DMS53 treated with DMSO at 0.1 percent for 48 hours (cell line): ENCODE results near the gene TMOD2.

Source experiments
- DNase-seq: peaks from one replicate; lab custom pipeline; 2025; ENCODE audit not compliant: unreplicated experiment; lab: John Stamatoyannopoulos, UW

The TMOD2 gene

GRCh38 chr15:51750792-51751696, at the start of gene TMOD2:
Gene TMOD2, plus strand, starts transcription at chr15:51751597. Its CDS starts 14,845 bp downstream, at chr15:51766442.
- peak; percentile 52 for DNase-seq

GRCh38 chr15:51702710-51703109, 48.7 kb upstream of the TMOD2 start:
- no peak for DNase-seq

GRCh38 chr15:51706291-51706690, 45.1 kb upstream of the TMOD2 start:
- DNase-seq = no peak

- DNase-seq = no peak
Measured at GRCh38 chr15:51706926-51707608, 44.3 kb upstream of the TMOD2 start.

GRCh38 chr15:51708013-51708412, 43.4 kb upstream of the TMOD2 start:
- peak; percentile 87 for DNase-seq

GRCh38 chr15:51709031-51709430, 42.4 kb upstream of the TMOD2 start:
- no peak for DNase-seq

GRCh38 chr15:51714162-51714561, 37.2 kb upstream of the TMOD2 start:
- no peak for DNase-seq

GRCh38 chr15:51714911-51715310, 36.5 kb upstream of the TMOD2 start:
- no peak for DNase-seq

GRCh38 chr15:51718219-51718618, 33.2 kb upstream of the TMOD2 start:
- DNase-seq = no peak

- no peak for DNase-seq
Measured at GRCh38 chr15:51718746-51719145, 32.7 kb upstream of the TMOD2 start.

- DNase-seq = no peak
Measured at GRCh38 chr15:51720201-51720995, 31.0 kb upstream of the TMOD2 start.

GRCh38 chr15:51721199-51721960, 30.0 kb upstream of the TMOD2 start:
- no peak for DNase-seq

- DNase-seq = no peak
Measured at GRCh38 chr15:51724199-51724598, 27.2 kb upstream of the TMOD2 start.

GRCh38 chr15:51724673-51725072, 26.7 kb upstream of the TMOD2 start:
- no peak for DNase-seq

GRCh38 chr15:51726302-51727073, 24.9 kb upstream of the TMOD2 start:
- DNase-seq = peak; percentile 80

- DNase-seq = no peak
Measured at GRCh38 chr15:51727141-51727897, 24.1 kb upstream of the TMOD2 start.

GRCh38 chr15:51731549-51732267, 19.7 kb upstream of the TMOD2 start:
- DNase-seq = no peak

GRCh38 chr15:51732646-51733045, 18.8 kb upstream of the TMOD2 start:
- DNase-seq = no peak
